ENCODE results near the gene TSHZ2.

DNA sequence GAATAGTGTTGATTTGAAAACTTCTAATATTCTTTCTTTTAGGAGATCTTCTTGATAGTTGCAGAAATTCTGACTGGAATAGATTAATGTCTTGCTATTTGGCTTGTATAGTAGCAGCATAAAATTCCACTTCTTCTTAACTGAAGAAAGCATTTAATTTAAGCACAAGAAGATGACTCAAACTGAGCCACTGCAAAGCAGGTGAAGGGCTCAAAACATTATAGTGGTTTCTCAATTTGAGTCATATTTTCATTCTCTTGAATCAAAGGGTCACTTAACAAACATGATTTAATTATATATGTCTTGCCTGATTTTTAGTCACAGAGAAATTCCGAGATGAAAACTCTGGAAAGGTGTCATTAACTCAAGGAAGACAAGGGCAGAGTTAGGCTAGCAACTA is 382.2 kb downstream of the TSHZ2 start:
- TF ChIP-seq, protein P1, sequence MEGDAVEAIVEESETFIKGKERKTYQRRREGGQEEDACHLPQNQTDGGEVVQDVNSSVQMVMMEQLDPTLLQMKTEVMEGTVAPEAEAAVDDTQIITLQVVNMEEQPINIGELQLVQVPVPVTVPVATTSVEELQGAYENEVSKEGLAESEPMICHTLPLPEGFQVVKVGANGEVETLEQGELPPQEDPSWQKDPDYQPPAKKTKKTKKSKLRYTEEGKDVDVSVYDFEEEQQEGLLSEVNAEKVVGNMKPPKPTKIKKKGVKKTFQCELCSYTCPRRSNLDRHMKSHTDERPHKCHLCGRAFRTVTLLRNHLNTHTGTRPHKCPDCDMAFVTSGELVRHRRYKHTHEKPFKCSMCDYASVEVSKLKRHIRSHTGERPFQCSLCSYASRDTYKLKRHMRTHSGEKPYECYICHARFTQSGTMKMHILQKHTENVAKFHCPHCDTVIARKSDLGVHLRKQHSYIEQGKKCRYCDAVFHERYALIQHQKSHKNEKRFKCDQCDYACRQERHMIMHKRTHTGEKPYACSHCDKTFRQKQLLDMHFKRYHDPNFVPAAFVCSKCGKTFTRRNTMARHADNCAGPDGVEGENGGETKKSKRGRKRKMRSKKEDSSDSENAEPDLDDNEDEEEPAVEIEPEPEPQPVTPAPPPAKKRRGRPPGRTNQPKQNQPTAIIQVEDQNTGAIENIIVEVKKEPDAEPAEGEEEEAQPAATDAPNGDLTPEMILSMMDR (IDR thresholded peaks at IDR 0.05) = no peak
- TF ChIP-seq POLR2AphosphoS5 (IDR thresholded peaks at IDR 0.05) = no peak
- TF ChIP-seq POLR2A (IDR thresholded peaks at IDR 0.05) = no peak
